Measurements from ENCODE around the gene LAMB1.

The LAMB1 gene

GRCh38 chr7:108020585-108020984 is 17.6 kb upstream of the LAMB1 start:
- no peak for DNase-seq (ENCODE audit: insufficient read length, low spot score)
- FAIRE-seq, result no peak

GRCh38 chr7:108018668-108019067 is 15.7 kb upstream of the LAMB1 start:
- FAIRE-seq, result no peak
- DNase-seq (ENCODE audit: insufficient read length, low spot score), result no peak

- no peak for DNase-seq (ENCODE audit: insufficient read length, low spot score)
- FAIRE-seq, result no peak
These were observed 14.8 kb upstream of the LAMB1 start for GRCh38 chr7:108017776-108018151.

- no peak for DNase-seq (ENCODE audit: insufficient read length, low spot score)
- FAIRE-seq, result no peak
These were observed 14.1 kb upstream of the LAMB1 start for GRCh38 chr7:108016841-108017775.

- DNase-seq (ENCODE audit: insufficient read length, low spot score), result no peak
- FAIRE-seq, result no peak
These were observed 12.8 kb upstream of the LAMB1 start for GRCh38 chr7:108015740-108016139.

- FAIRE-seq (no peak), DNase-seq (ENCODE audit: insufficient read length, low spot score) (no peak)
These were observed 12.1 kb upstream of the LAMB1 start for GRCh38 chr7:108014747-108015682.

GRCh38 chr7:108014215-108014614 is 11.3 kb upstream of the LAMB1 start:
- no peak for DNase-seq (ENCODE audit: insufficient read length, low spot score)
- FAIRE-seq, result no peak

- DNase-seq (ENCODE audit: insufficient read length, low spot score) (no peak), FAIRE-seq (no peak)
These were observed 9.8 kb upstream of the LAMB1 start for GRCh38 chr7:108012499-108013430.

- DNase-seq (ENCODE audit: insufficient read length, low spot score) (no peak), FAIRE-seq (no peak)
These were observed 7.4 kb upstream of the LAMB1 start for GRCh38 chr7:108010377-108010776.

- DNase-seq (ENCODE audit: insufficient read length, low spot score) (no peak), FAIRE-seq (no peak)
These were observed 6.9 kb upstream of the LAMB1 start for GRCh38 chr7:108009873-108010272.

GRCh38 chr7:108008827-108009226 is 5.9 kb upstream of the LAMB1 start:
- no peak for FAIRE-seq

GRCh38 chr7:108008240-108008639 is 5.3 kb upstream of the LAMB1 start:
- FAIRE-seq (no peak), DNase-seq (ENCODE audit: insufficient read length, low spot score) (no peak)

More at GRCh38 chr7:108008827-108009226, 5.9 kb upstream of the LAMB1 start:
- no peak for DNase-seq (ENCODE audit: insufficient read length, low spot score)

- DNase-seq (ENCODE audit: insufficient read length, low spot score), result no peak
- FAIRE-seq, result no peak
These were observed 4.8 kb upstream of the LAMB1 start for GRCh38 chr7:108007762-108008161.

- DNase-seq (ENCODE audit: insufficient read length, low spot score) (no peak), FAIRE-seq (no peak)
These were observed 4.3 kb upstream of the LAMB1 start for GRCh38 chr7:108007261-108007660.

- DNase-seq (ENCODE audit: insufficient read length, low spot score), result no peak
- FAIRE-seq, result no peak
These were observed 1.5 kb upstream of the LAMB1 start for GRCh38 chr7:108004220-108005142.

- no peak for DNase-seq (ENCODE audit: insufficient read length, low spot score)
- FAIRE-seq, result no peak
These were observed 606 bp upstream of the LAMB1 start for GRCh38 chr7:108003599-108003935.

- FAIRE-seq (no peak), DNase-seq (ENCODE audit: insufficient read length, low spot score) (no peak)
These were observed 916 bp downstream of the LAMB1 start for GRCh38 chr7:108001764-108002725.

Data from HTR-8/SVneo (cell line).